T-helper 2 cell treated with Interferon-gamma antibody and Interleukin-4, amounts not matched to agents 100 ng/mL and 5 ng/mL, for 36 hours (primary cell): ENCODE results near the gene MLLT3. TPM values are rescaled to one million over a fixed set of nuclear protein-coding genes. Genes with fewer than 3 reads are reported as not detected.

ENCODE experiments used
- intact Hi-C: fragments of 100-400 bp; cut with micrococcal nuclease; formaldehyde crosslinking; loops from one replicate; pipeline ENCODE4 v1.15.1; 2023
- total RNA-seq: library from RNA; stranded (reverse); gene quantifications from 2 replicates; pipeline ENCODE4 v1.2.3, GENCODE V29; 2022

MLLT3 gene
- total RNA-seq, 1 donor from 2014 or later: 36.5 TPM

GRCh38 chr9:20321423-20322082 is 300.7 kb downstream of the MLLT3 start:
- intact Hi-C loops: loop anchor here (2.0 kb wide), 2 partner anchors 79 to 301 kb away; partner anchors contain the start of gene MLLT3

GRCh38 chr9:20320921-20321320 is 301.4 kb downstream of the MLLT3 start:
- intact Hi-C loops: loop anchor here (2.0 kb wide), 2 partner anchors 78 to 302 kb away; partner anchors contain the start of gene MLLT3

- intact Hi-C loops: loop anchor here (2.0 kb wide), 2 partner anchors 77 to 303 kb away; partner anchors contain the start of gene MLLT3
These were observed 302.5 kb downstream of the MLLT3 start for GRCh38 chr9:20319641-20320337.

GRCh38 chr9:20319241-20319640 is 303.1 kb downstream of the MLLT3 start:
- intact Hi-C loops: no loop called here

- intact Hi-C loops: no loop called here
These were observed 304.6 kb downstream of the MLLT3 start for GRCh38 chr9:20317701-20318100.

GRCh38 chr9:20316372-20316771 is 305.9 kb downstream of the MLLT3 start:
- intact Hi-C loops: no loop called here

- intact Hi-C loops: no loop called here
These were observed 306.6 kb downstream of the MLLT3 start for GRCh38 chr9:20315677-20316076.

- intact Hi-C loops: no loop called here
These were observed 307.3 kb downstream of the MLLT3 start for GRCh38 chr9:20314981-20315380.

GRCh38 chr9:20313415-20313814 is 308.9 kb downstream of the MLLT3 start:
- intact Hi-C loops: no loop called here

GRCh38 chr9:20312732-20313131 is 309.6 kb downstream of the MLLT3 start:
- intact Hi-C loops: no loop called here

GRCh38 chr9:20310024-20310423 is 312.3 kb downstream of the MLLT3 start:
- intact Hi-C loops: no loop called here

GRCh38 chr9:20309124-20309523 is 313.2 kb downstream of the MLLT3 start:
- intact Hi-C loops: no loop called here

- intact Hi-C loops: no loop called here
These were observed 314.7 kb downstream of the MLLT3 start for GRCh38 chr9:20307621-20308020.

- intact Hi-C loops: no loop called here
These were observed 316.8 kb downstream of the MLLT3 start for GRCh38 chr9:20305452-20305851.

- intact Hi-C loops: no loop called here
These were observed 318.3 kb downstream of the MLLT3 start for GRCh38 chr9:20303996-20304395.

- intact Hi-C loops: no loop called here
These were observed 319.2 kb downstream of the MLLT3 start for GRCh38 chr9:20303066-20303465.

GRCh38 chr9:20302197-20302596 is 320.1 kb downstream of the MLLT3 start:
- intact Hi-C loops: no loop called here

- intact Hi-C loops: no loop called here
These were observed 321.7 kb downstream of the MLLT3 start for GRCh38 chr9:20300430-20301115.

- intact Hi-C loops: no loop called here
These were observed 324.6 kb downstream of the MLLT3 start for GRCh38 chr9:20297646-20298084.

- intact Hi-C loops: no loop called here
These were observed 326.7 kb downstream of the MLLT3 start for GRCh38 chr9:20295555-20295954.

- intact Hi-C loops: no loop called here
These were observed 328.1 kb downstream of the MLLT3 start for GRCh38 chr9:20294046-20294750.
